ENCODE results near the gene PCSK7.
"Not testable (repeated sequence)": the region's sequence is repeated elsewhere in the genome, so short reads cannot be mapped to it uniquely, and the experiment has no call there.

PCSK7 gene, protein sequence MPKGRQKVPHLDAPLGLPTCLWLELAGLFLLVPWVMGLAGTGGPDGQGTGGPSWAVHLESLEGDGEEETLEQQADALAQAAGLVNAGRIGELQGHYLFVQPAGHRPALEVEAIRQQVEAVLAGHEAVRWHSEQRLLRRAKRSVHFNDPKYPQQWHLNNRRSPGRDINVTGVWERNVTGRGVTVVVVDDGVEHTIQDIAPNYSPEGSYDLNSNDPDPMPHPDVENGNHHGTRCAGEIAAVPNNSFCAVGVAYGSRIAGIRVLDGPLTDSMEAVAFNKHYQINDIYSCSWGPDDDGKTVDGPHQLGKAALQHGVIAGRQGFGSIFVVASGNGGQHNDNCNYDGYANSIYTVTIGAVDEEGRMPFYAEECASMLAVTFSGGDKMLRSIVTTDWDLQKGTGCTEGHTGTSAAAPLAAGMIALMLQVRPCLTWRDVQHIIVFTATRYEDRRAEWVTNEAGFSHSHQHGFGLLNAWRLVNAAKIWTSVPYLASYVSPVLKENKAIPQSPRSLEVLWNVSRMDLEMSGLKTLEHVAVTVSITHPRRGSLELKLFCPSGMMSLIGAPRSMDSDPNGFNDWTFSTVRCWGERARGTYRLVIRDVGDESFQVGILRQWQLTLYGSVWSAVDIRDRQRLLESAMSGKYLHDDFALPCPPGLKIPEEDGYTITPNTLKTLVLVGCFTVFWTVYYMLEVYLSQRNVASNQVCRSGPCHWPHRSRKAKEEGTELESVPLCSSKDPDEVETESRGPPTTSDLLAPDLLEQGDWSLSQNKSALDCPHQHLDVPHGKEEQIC

DNA sequence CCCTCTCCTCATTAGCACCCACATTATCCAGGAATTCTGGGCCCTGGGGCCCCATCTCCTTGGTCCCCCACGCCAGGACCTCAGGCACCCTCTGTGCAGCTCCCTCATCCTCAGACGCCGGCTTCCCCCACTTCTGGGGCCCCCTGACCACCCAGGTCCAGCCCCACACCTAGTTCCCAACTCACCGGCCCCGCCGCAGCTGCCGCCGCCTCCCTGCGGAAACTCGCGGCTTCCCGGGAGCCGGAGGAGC is at the start of gene PCSK7:
PCSK7 (minus strand) TSS at position 232 of the 250 bp plus-strand sequence. CDS start 2,229 bp downstream, outside the sequence.
- DNase-seq = no peak

DNA sequence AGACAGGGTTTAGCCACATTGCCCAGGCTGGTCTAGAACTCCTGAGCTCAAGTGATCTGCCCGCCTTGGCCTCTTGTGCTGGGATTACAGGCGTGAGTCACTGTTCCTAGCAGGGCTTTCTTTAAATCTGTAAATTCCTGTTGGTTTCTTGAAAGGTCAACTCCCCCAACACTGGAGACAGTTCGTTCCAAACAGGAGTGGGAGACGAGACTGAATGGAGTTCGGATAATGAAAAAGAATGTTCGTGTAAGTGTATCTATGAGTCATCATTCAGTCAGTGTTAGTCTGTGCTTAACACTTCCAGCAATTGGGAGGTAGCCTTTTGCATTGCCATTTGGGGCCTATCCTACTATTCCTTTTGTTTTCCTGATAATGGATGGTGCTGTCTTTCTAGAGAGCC is 49.3 kb upstream of the PCSK7 start:
- no peak for DNase-seq

DNA sequence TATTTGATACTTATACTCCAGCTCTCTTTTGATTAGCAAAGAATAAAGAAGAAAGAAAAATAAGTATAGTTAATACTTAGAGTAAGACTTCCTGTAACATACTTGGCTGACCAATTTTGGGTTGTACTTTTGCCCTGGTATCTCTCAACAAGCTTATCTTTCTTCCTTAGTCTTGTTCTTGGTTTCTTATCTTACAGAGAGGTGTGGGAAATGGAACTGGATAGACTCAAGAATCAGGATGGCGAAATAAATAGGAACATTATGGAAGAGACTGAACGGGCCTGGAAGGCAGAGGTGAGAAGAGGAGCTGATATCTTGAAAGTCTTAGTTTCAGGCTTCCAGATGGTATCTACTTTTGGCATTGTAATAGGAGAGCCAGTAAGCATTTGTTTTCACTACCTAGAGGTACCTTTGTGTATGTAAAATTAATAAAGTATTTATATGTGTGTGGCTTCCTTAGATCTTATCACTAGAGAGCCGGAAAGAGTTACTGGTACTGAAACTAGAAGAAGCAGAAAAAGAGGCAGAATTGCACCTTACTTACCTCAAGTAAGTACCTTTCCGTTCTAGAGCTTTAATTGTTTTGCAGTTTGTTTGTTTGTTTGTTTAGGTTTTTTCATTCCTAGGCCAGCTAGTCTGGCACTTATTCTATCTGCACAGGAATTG is 48.0 kb upstream of the PCSK7 start:
- no peak for DNase-seq

DNA sequence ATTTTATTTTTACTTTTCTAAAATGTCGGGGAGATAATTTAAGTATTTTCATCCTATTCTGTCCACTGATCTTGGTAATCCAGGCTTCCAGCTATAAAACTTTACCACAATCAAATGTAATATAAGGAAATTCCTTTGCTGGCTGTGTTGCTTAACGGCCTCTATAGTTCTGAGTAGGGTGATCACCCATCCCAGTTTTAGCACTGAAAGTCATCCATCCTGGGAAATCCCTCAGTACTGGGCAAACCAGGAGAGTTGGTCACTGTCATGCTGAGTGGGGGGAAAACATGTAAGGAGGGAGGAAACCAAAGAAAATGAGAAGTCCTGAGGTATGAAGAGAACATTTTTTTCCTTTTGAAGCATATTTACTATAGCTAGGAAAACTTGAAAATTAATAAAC is 46.5 kb upstream of the PCSK7 start:
- no peak for DNase-seq

- DNase-seq = no peak
Measured at GRCh38 chr11:117273550-117274289, 41.8 kb upstream of the PCSK7 start.

DNA sequence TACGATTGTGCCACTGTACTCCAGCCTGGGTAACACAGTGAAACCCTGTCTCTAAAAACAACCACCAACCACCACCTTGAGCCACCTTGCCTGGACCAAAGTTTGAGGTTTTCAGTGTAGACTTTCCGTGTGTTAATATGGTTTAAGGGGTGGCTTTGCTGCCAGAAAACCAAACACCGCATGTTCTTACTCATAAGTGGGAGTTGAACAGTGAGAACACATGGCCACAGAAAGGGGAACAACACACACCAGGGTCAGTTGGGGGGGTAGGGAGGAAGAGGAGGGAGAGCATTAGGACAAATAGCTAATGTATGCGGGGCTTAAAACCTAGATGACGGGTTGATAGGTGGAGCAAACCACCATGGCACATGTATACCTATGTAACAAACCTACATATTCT is 40.3 kb upstream of the PCSK7 start:
- DNase-seq = not testable (repeated sequence)

DNA sequence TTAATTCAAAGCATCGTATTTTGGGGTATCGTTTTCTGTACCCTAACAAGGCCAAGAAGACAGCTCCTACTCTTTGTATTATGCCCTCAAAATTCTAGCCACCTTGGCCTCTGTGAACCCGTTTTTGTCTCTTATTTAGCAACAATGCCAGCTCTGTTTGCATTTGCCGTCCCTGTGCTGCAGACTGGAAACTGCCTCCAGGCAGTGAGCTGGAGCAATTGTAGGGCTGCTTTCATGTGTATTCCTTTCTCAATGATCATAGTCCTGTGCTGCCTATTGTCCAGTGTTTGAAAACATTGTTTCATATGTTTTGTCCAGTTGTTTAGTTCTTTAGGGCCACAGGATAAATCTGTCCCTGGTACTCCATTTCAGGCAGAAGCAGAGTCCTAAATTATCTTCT is 39.3 kb upstream of the PCSK7 start:
- no peak for DNase-seq

DNA sequence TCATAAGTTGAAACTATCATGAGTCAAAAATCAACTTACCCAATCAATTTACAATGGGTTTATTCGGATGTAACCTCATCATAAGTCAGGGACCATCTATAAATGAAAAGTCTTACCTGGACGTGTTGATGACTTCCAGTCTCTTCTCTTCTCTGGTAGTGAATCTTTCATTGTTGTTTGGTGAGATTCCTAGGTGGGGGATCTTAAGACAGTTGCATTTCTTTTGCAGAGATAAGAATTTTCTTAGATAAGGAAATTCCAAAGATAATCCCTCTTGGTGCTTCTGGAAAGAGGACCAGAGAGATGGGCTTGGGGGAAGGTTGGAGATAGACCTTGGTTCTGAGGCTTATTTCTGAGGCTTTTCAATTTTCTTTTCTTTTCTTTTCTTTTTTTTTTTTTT is 38.0 kb upstream of the PCSK7 start:
- no peak for DNase-seq

DNA sequence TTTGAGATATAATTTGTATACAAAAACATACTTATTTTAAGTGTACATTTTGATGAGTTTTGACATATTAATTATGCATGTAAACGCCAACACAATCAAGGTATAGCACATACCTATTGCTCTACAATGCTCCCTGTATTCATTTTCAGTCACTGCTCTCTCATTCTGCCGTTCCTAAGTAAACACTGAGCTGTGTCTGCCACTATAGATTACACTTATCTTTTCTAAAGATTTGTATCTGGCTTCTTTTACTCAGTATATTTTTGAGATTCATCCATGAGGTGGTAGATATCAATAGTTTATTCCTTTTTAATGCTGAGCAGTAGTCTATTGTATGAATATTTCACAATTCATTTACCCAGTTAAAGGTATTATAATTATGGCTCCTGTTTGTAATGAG is 33.9 kb upstream of the PCSK7 start:
- no peak for DNase-seq

DNA sequence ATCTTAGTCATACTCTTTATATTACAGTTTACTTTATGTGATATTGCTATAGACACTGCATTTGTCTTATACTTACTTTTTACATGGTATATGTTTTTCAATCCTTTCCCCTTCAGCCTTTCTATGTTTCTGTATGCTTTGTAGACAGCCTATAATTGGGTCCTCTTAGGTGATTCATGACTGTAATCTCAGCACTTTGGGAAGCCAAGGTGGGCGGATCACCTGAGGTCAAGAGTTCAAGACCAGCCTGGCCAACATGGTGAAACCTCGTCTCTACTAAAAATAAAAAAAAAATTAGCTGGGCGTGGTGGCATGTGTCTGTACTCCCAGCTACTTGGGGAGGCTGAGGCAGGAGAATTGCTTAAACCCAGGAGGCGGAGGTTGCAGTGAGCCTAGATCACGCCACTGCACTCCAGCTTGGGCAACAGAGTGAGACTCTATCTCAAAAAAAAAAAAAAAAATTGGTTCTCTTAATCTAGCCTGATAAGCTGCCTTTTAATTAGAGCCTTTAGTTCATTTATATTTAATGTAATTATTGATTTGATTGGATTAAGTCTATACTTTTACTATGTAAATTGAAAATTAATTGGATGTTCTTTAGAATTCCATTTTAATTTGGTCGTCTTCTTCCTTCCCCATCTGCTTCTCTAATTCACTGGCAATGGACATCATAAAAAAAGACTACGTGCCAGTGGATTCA is 32.9 kb upstream of the PCSK7 start:
- not testable (repeated sequence) for DNase-seq

DNA sequence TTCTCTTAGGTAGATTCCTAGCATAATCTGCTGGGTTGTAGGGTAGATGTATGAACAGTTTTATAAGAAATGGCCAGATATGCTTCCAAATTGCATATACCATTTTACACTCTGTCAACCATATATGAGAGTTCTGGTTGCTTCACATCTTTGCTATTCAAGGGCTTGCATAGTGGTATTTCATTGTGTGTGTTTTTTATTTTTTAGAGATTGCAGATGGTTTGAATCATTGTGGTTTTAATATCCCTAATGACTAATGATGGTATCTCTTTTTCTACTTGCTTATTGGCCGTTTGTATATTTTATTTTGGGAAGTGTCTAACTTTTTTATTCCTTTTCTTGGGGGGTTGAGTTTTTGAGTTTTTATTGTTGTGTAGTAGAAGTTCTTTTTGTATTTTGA is 27.5 kb upstream of the PCSK7 start:
- DNase-seq = no peak

GRCh38 chr11:117258576-117258975 is 26.7 kb upstream of the PCSK7 start:
- DNase-seq = no peak

DNA sequence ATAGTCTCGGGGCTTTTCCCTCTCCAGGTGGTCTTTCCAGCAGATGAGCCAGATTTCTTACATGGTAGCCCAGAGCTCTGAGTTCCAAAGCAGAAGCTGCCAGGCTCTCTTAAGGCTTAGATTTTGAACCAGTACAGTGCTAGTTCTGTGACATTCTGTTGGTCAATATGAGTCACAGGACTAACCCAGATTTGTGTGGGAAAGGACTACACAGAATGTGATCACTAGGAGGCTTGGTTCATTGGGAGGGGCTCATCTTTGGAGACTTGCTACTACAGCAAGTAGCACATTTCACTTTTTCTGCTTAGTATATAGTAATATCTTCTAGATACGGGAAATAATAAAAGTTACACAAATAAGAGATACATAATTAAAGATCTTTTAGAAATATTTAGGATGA is 24.7 kb upstream of the PCSK7 start:
- no peak for DNase-seq

- DNase-seq = peak; percentile 73
Measured at GRCh38 chr11:117255966-117256365, 24.1 kb upstream of the PCSK7 start.

DNA sequence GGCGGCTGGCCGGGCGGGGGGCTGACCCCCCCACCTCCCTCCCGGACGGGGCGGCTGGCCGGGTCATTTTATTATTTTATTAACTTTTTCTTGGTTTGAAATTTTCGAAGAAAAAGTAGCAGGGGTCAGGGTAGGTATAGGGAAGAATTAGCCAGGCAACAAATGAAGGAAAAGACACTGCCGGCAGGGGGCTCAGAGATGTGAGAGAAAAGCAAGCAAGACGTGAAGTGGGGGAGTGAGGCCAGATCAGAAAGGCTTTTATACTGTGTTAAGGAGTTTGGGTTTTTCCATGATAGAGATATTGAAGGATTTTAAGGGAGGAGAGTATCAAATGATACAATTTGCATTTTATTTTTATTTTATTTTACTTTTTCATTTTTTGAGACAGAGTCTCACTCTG is 19.6 kb upstream of the PCSK7 start:
- no peak for DNase-seq

- DNase-seq = no peak
Measured at GRCh38 chr11:117249571-117249970, 17.7 kb upstream of the PCSK7 start.

DNA sequence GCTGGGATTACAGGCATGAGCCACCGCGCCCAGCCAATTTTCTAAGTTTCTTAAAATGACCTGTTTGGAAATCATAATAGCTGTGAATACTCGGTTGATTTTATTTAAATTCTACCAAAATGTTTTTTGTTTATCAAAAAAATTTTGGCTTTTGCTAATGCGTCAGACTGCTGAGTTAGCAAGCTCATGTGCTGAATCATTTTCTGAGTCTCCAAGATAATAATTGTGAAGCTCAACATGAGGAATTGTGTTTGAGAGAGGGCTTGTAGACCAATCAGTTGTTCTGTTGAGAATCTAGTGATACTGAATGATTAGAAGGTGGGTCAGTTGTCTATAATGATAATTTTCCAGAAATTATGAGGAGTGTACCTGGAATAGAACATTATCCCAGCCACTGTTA is 16.5 kb upstream of the PCSK7 start:
- no peak for DNase-seq

GRCh38 chr11:117239295-117239694 is 7.4 kb upstream of the PCSK7 start:
- no peak for DNase-seq

DNA sequence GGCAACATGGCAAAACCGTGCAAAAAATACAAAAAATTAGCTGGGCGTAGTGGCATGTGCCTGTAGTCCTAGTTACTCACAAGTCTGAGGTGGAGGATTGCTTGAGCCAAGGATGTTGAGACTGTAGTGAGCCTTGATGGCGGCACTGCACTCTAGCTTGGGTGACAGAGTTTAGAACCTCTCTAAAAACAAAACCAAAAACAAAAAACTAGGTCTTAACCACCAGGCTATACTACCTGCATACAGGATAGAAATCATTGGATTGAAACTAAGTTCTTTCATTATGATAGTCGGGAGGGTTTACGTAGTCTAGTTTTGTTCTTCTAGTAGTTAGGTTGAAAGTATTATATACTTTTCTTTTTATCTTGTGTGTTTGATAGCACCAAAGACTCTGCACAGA is 6.3 kb upstream of the PCSK7 start:
- no peak for DNase-seq

GRCh38 chr11:117232911-117233409 is 1.1 kb upstream of the PCSK7 start:
- DNase-seq = peak; percentile 37

DNA sequence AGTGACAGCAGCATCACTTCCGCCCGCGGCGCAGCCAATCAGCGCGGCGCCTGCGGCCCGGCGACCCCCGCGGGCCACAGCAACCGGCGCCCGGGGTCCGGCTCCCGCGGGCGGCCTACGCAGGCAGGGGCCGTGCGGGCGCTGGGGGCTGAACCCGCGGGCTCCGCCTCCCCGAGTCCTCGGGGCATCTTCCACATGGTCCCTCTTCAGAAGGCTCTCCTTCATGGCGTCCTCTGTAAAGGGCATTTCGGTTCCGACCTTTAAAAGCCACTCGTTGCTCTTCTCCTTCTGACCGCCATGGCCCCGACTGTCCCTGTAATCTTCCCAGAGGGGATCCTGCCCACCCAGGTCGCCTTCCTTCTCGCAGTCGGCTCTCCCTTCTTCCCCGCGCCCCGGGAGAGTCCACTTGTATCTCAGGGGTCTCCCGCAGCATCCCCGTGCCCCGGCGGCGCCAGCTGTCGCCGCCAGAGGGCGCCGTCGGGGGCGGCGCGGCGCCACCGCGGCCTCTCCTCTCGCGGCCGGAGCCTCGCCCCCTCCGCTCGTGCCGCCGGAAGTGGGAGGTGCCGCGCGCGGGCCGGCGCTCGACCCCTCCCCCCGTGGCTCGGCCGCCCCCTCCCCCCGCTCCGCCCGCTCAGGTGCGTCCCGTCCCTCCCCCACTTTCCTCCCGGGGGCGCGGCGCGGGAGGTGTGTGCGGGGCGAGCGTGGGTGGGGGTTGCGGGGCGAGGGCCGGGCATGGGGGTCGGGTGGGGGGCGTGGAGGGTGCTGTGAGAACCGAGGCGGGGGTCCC is 412 bp upstream of the PCSK7 start, which contains the start of gene RNF214:
RNF214 (plus strand) TSS at position 580 of the 787 bp plus-strand sequence. CDS start 1,602 bp downstream, outside the sequence.
- DNase-seq = peak; percentile 91

Measured in DMS53 (cell line).